Activated CD4-positive, alpha-beta T cell treated with anti-CD3 and anti-CD28 coated beads for 24 hours (primary cell): ENCODE data around the gene FKTN.
"Not testable (repeated sequence)": the region's sequence is repeated elsewhere in the genome, so short reads cannot be mapped to it uniquely, and the experiment has no call there.

ENCODE experiments used
- DNase-seq, 2 donors: peaks; one replicate each; pipeline ENCODE4 v3.0.0-alpha.2; 2020; ENCODE audit warnings: low read depth in 2 of 2

Gene FKTN

GRCh38 chr9:105557804-105558610 is at the start of gene FKTN:
FKTN (plus strand) TSS chr9:105558131; CDS start chr9:105575033, 16,902 bp downstream.
- peak; percentile 61 to 79 for DNase-seq

- no peak for DNase-seq
These were observed 49.4 kb upstream of the FKTN start for GRCh38 chr9:105508530-105508929.

GRCh38 chr9:105510024-105510423 is 47.9 kb upstream of the FKTN start:
- no peak for DNase-seq

- DNase-seq, result no peak
These were observed 46.5 kb upstream of the FKTN start for GRCh38 chr9:105511446-105511845.

GRCh38 chr9:105515811-105516413 is 42.0 kb upstream of the FKTN start:
- no peak for DNase-seq

GRCh38 chr9:105519710-105520369 is 38.1 kb upstream of the FKTN start:
- peak; percentile 2 to 10 for DNase-seq

- DNase-seq, result not testable (repeated sequence)
These were observed 36.9 kb upstream of the FKTN start for GRCh38 chr9:105520992-105521391.

- not testable (repeated sequence) for DNase-seq
These were observed 35.1 kb upstream of the FKTN start for GRCh38 chr9:105522618-105523385.

GRCh38 chr9:105531530-105531929 is 26.4 kb upstream of the FKTN start:
- DNase-seq, result no peak

GRCh38 chr9:105535920-105536668 is 21.8 kb upstream of the FKTN start:
- DNase-seq, result no peak

GRCh38 chr9:105539452-105539851 is 18.5 kb upstream of the FKTN start:
- DNase-seq, result no peak

- no peak for DNase-seq
These were observed 16.1 kb upstream of the FKTN start for GRCh38 chr9:105541838-105542237.

- no peak for DNase-seq
These were observed 3.9 kb upstream of the FKTN start for GRCh38 chr9:105554042-105554441.

GRCh38 chr9:105572455-105572854 is 14.5 kb downstream of the FKTN start:
- DNase-seq, result no peak

- DNase-seq, result not testable (repeated sequence)
These were observed 22.0 kb downstream of the FKTN start for GRCh38 chr9:105579952-105580351.

- not testable (repeated sequence) for DNase-seq
These were observed 23.6 kb downstream of the FKTN start for GRCh38 chr9:105581550-105581949.

GRCh38 chr9:105593145-105593544 is 35.2 kb downstream of the FKTN start:
- DNase-seq, result no peak

- no peak for DNase-seq
These were observed 51.0 kb downstream of the FKTN start for GRCh38 chr9:105608721-105609598.

- DNase-seq, result no peak
These were observed 63.1 kb downstream of the FKTN start for GRCh38 chr9:105621001-105621400.

- DNase-seq, result no peak
These were observed 67.2 kb downstream of the FKTN start for GRCh38 chr9:105625088-105625487.
